Measurements from ENCODE around the gene IGHMBP2.

IGHMBP2 gene

GRCh38 chr11:68959465-68960293, 56.0 kb downstream of the IGHMBP2 start:
- POLR2A ChIA-PET: no interaction called here
- CTCF ChIA-PET: no interaction called here

DNA sequence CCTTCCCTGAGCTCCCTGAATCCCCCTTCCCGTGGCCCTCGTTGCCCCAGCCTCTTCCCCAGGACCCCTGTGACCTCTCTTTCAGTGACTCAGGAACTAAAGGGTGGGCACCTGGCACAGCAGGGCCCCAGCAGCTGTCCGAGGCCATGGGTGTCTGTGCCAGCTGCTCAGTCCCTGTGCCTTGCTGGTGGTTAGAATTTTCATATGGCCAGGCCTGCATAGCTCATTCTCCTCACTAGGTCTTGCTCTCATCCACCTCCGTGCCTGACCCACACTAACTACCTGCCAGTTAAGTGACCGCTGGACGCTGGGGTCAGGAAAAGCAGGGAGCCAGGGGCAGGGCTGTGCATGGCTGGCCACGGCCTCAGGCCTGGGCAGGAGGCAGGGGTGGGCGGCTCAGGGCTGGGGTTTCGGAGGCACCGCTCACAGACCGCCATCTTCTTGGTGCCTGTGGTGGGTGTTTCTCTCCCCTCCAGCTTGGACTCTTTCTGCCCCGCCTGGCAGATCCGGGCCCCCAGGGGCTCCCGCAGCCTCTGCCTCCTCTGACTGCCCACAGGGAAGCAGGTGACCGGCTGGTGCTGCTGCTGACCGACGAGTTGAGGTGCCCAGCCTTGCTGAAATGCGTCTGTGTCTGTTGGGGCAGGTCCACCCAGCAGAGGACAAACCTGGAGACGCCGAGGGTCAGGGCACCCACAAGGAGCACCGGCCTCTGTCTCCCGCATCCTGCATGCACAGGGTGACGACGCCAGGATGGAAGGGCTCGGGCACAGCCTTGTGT, 56.8 kb downstream of the IGHMBP2 start:
- ChIA-PET CTCF (no interaction called here), POLR2A (no interaction called here)
- TF ChIP-seq CTBP1 (IDR thresholded peaks at IDR 0.05; ENCODE audit: borderline replicate concordance) (no peak), L3MBTL2 (conservative IDR thresholded peaks at IDR 0.05) (no peak), LEF1 (IDR thresholded peaks at IDR 0.05; ENCODE audit: borderline replicate concordance) (no peak), ELF4 (IDR thresholded peaks at IDR 0.05) (no peak), ARNT (IDR thresholded peaks at IDR 0.05) (no peak)
- no peak for DNase-seq (ENCODE audit: extremely low spot score)

More at GRCh38 chr11:68959465-68960293, 56.0 kb downstream of the IGHMBP2 start:
- no peak for DNase-seq (ENCODE audit: extremely low spot score)
- TF ChIP-seq FOXM1 (IDR thresholded peaks at IDR 0.05; ENCODE audit: borderline replicate concordance) (no peak), ZNF384 (IDR thresholded peaks at IDR 0.05) (no peak), LEF1 (IDR thresholded peaks at IDR 0.05; ENCODE audit: borderline replicate concordance) (no peak), BHLHE40 (IDR thresholded peaks at IDR 0.05; ENCODE audit: borderline replicate concordance) (no peak), L3MBTL2 (conservative IDR thresholded peaks at IDR 0.05) (no peak), FOXK2 (IDR thresholded peaks at IDR 0.05) (no peak), FOXA1 (IDR thresholded peaks at IDR 0.05) (no peak), SP1 (IDR thresholded peaks at IDR 0.05) (no peak), NFRKB (IDR thresholded peaks at IDR 0.05) (no peak), HDGF (IDR thresholded peaks at IDR 0.05; ENCODE audit: borderline replicate concordance) (no peak), ELF4 (IDR thresholded peaks at IDR 0.05) (no peak), TARDBP (IDR thresholded peaks at IDR 0.05) (no peak), ARNT (IDR thresholded peaks at IDR 0.05) (no peak), CTBP1 (IDR thresholded peaks at IDR 0.05; ENCODE audit: borderline replicate concordance) (no peak), SUZ12 (IDR thresholded peaks at IDR 0.05) (no peak)
- TF ChIP-seq, protein P1, sequence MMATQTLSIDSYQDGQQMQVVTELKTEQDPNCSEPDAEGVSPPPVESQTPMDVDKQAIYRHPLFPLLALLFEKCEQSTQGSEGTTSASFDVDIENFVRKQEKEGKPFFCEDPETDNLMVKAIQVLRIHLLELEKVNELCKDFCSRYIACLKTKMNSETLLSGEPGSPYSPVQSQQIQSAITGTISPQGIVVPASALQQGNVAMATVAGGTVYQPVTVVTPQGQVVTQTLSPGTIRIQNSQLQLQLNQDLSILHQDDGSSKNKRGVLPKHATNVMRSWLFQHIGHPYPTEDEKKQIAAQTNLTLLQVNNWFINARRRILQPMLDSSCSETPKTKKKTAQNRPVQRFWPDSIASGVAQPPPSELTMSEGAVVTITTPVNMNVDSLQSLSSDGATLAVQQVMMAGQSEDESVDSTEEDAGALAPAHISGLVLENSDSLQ (IDR thresholded peaks at IDR 0.05): no peak

- no peak for TF ChIP-seq L3MBTL2 (conservative IDR thresholded peaks at IDR 0.05)
- no peak for TF ChIP-seq BHLHE40 (IDR thresholded peaks at IDR 0.05; ENCODE audit: borderline replicate concordance)
- TF ChIP-seq SP1 (IDR thresholded peaks at IDR 0.05): no peak
- TF ChIP-seq, protein P1 (IDR thresholded peaks at IDR 0.05): no peak
- TF ChIP-seq FOXM1 (IDR thresholded peaks at IDR 0.05; ENCODE audit: borderline replicate concordance): no peak
- no peak for TF ChIP-seq CTBP1 (IDR thresholded peaks at IDR 0.05; ENCODE audit: borderline replicate concordance)
- no peak for TF ChIP-seq FOXK2 (IDR thresholded peaks at IDR 0.05)
- no peak for TF ChIP-seq ELF4 (IDR thresholded peaks at IDR 0.05)
- no peak for TF ChIP-seq HDGF (IDR thresholded peaks at IDR 0.05; ENCODE audit: borderline replicate concordance)
- no peak for TF ChIP-seq TARDBP (IDR thresholded peaks at IDR 0.05)
- TF ChIP-seq SUZ12 (IDR thresholded peaks at IDR 0.05): no peak
- TF ChIP-seq FOXA1 (IDR thresholded peaks at IDR 0.05): no peak
- TF ChIP-seq ZNF384 (IDR thresholded peaks at IDR 0.05): no peak
- TF ChIP-seq NFRKB (IDR thresholded peaks at IDR 0.05): no peak
- no peak for TF ChIP-seq LEF1 (IDR thresholded peaks at IDR 0.05; ENCODE audit: borderline replicate concordance)
- TF ChIP-seq ARNT (IDR thresholded peaks at IDR 0.05): no peak
- ChIA-PET POLR2A (no interaction called here), CTCF (no interaction called here)
- no peak for DNase-seq (ENCODE audit: extremely low spot score)
Observed at GRCh38 chr11:68961245-68961644, 57.6 kb downstream of the IGHMBP2 start.

- CTCF ChIA-PET: no interaction called here
- TF ChIP-seq SUZ12 (IDR thresholded peaks at IDR 0.05): no peak
- no peak for TF ChIP-seq SP1 (IDR thresholded peaks at IDR 0.05)
- TF ChIP-seq ELF4 (IDR thresholded peaks at IDR 0.05): no peak
- TF ChIP-seq CTBP1 (IDR thresholded peaks at IDR 0.05; ENCODE audit: borderline replicate concordance): no peak
- TF ChIP-seq LEF1 (IDR thresholded peaks at IDR 0.05; ENCODE audit: borderline replicate concordance): no peak
- TF ChIP-seq FOXM1 (IDR thresholded peaks at IDR 0.05; ENCODE audit: borderline replicate concordance): no peak
- TF ChIP-seq TARDBP (IDR thresholded peaks at IDR 0.05): no peak
- no peak for TF ChIP-seq FOXA1 (IDR thresholded peaks at IDR 0.05)
- TF ChIP-seq HDGF (IDR thresholded peaks at IDR 0.05; ENCODE audit: borderline replicate concordance): no peak
- TF ChIP-seq NFRKB (IDR thresholded peaks at IDR 0.05): no peak
- TF ChIP-seq, protein P1 (IDR thresholded peaks at IDR 0.05): no peak
- TF ChIP-seq FOXK2 (IDR thresholded peaks at IDR 0.05): no peak
- no peak for TF ChIP-seq BHLHE40 (IDR thresholded peaks at IDR 0.05; ENCODE audit: borderline replicate concordance)
- no peak for TF ChIP-seq L3MBTL2 (conservative IDR thresholded peaks at IDR 0.05)
- TF ChIP-seq ZNF384 (IDR thresholded peaks at IDR 0.05): no peak
- TF ChIP-seq ARNT (IDR thresholded peaks at IDR 0.05): no peak
- POLR2A ChIA-PET: no interaction called here
- DNase-seq (ENCODE audit: extremely low spot score): no peak
Observed at GRCh38 chr11:68962527-68963250, 59.0 kb downstream of the IGHMBP2 start.

GRCh38 chr11:68963779-68964178, 60.1 kb downstream of the IGHMBP2 start:
- peak; percentile 26 for DNase-seq (ENCODE audit: extremely low spot score)
- ChIA-PET CTCF (no interaction called here), POLR2A (no interaction called here)
- TF ChIP-seq, protein P1 (IDR thresholded peaks at IDR 0.05): no peak
- TF ChIP-seq SUZ12 (IDR thresholded peaks at IDR 0.05) (no peak), ARNT (IDR thresholded peaks at IDR 0.05) (no peak), NFRKB (IDR thresholded peaks at IDR 0.05) (no peak), SP1 (IDR thresholded peaks at IDR 0.05) (no peak), L3MBTL2 (conservative IDR thresholded peaks at IDR 0.05) (no peak), ZNF384 (IDR thresholded peaks at IDR 0.05) (no peak), LEF1 (IDR thresholded peaks at IDR 0.05; ENCODE audit: borderline replicate concordance) (no peak), TARDBP (IDR thresholded peaks at IDR 0.05) (no peak), CTBP1 (IDR thresholded peaks at IDR 0.05; ENCODE audit: borderline replicate concordance) (no peak), FOXM1 (IDR thresholded peaks at IDR 0.05; ENCODE audit: borderline replicate concordance) (no peak), FOXK2 (IDR thresholded peaks at IDR 0.05) (no peak)
